Measurements from ENCODE around the gene DHX8.

DHX8 gene

DNA sequence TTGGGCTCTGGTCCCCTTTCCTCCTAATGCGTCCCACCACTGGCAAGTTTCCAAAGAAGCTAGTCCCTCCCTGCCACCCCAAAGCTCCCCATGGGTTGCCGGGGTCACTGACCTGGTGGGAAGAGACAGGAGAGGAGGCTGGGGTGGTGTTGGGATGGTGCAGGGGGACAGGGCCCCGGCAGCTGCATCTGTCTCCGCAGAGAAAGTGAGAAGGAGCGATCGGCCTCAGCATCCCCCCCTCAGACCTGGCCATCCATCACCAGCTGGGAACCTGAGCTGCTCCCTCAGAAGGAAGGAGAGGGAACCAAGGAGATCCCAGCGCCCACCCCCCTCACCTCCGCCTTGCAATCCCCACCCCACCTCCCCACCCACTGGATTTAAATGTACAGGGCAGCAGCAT lies 59.1 kb downstream of the DHX8 start:
- H3K27ac Mint-ChIP-seq = no peak overlapping the region
- DNase-seq = no peak
- no peaks in the 10 kb centered on the region for H3K9me3 Mint-ChIP-seq
- H3K27me3 Mint-ChIP-seq = peaks cover 37% of the 10 kb centered on the region
- ATAC-seq = no peak
- H3K4me3 Mint-ChIP-seq = no peak overlapping the region
- H3K4me1 Mint-ChIP-seq = peaks cover 19% of the 10 kb centered on the region
- no peaks in the 10 kb centered on the region for H3K36me3 Mint-ChIP-seq (ENCODE audit: low read depth)

GRCh38 chr17:43543300-43543699 lies 59.5 kb downstream of the DHX8 start:
- Mint-ChIP-seq H3K4me1 (peaks cover 19% of the 10 kb centered on the region), H3K27ac (no peak overlapping the region), H3K9me3 (no peaks in the 10 kb centered on the region), H3K36me3 (ENCODE audit: low read depth) (no peaks in the 10 kb centered on the region), H3K4me3 (no peak overlapping the region), H3K27me3 (peaks cover 41% of the 10 kb centered on the region)
- ATAC-seq = no peak
- DNase-seq = no peak

DNA sequence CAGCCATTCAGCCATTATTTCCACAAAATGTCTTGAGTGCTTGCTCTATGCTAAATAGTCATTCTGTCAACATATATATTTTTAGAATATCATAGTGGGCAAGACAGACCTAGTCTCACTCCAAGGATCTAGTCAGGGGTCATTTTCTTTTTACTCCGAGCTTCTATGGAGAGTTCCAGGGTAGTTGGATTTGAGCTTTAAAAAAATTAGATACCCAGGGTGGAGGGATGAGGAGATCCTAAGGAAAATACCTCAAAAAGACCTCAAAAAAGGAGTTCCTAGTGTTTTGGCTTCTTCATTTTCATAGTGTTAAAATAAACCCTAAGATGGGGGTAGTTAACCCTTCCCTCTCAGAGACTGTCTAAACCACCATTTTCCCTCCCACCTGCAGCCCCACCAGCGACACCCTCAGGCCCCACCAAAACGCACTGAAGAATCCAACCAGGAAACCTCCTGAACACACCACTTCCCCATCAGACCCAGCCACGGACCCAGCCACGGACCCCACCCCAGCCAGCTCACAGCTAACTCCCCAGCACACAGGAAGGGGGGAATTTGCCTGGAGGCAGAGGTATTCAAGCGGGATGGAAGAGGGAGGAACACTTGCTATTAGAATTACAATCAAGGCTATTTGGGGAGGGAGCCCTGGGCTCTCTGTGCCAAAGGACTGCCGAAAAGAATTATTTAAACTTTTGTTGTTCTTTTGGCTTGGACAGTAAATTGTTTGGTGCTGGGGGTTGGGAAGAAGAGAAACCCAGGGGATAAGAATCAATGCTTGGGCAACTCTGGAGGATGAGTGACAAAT lies 60.2 kb downstream of the DHX8 start:
- no peaks in the 10 kb centered on the region for H3K9me3 Mint-ChIP-seq
- H3K4me3 Mint-ChIP-seq = peak overlapping the region; percentile 42
- no peak for DNase-seq
- no peaks in the 10 kb centered on the region for H3K36me3 Mint-ChIP-seq (ENCODE audit: low read depth)
- ATAC-seq = no peak
- H3K27ac Mint-ChIP-seq = no peak overlapping the region
- peaks cover 19% of the 10 kb centered on the region for H3K4me1 Mint-ChIP-seq
- H3K27me3 Mint-ChIP-seq = peaks cover 43% of the 10 kb centered on the region

- H3K4me1 Mint-ChIP-seq = peaks cover 19% of the 10 kb centered on the region
- no peaks in the 10 kb centered on the region for H3K36me3 Mint-ChIP-seq (ENCODE audit: low read depth)
- H3K4me3 Mint-ChIP-seq = peak overlapping the region; percentile 89
- no peak for DNase-seq
- H3K27ac Mint-ChIP-seq = no peak overlapping the region
- peak; percentile 7 for ATAC-seq
- no peaks in the 10 kb centered on the region for H3K9me3 Mint-ChIP-seq
- H3K27me3 Mint-ChIP-seq = peaks cover 54% of the 10 kb centered on the region
Measured at GRCh38 chr17:43545383-43545632, 61.5 kb downstream of the DHX8 start.

DNA sequence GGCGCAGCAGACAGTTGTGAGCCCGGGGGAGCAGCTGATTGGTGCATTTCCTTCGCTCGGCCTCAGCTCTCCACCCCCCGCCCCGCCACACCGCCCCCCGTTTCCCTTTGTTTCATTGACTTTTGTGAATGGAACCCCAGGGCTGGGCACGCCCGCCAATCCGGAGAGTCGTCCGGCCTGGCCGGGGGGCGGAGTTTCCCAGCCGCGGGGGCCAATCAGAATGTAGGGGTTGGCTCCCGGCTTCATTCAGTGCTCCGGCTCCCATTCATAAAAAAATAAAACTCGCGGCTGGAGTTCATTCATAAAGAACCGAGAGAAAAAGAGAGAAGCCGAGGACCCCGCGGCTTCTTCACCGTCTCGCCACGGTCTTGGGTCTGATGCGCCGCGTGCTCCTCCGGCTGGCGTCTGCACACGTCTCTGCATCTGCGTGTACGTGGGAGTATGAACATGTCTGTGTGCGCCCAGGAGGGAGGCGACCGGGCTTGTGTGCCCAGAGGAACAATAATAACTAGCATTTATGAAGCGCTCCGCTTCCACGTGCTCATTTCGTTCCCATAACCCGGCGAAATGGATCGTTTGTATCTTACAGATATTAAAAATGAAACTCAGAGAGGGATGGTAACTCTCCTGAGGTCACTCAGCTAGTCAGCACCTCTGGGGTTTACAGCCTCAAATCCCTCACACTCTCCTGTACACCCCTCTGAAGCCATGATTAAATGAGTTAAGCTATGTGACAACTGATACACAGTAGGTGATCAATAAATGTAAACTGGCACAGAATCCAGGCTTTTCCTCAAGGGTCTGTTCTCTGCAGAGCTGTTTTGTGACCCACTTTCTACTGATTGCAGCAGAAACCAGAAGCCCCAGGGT lies 62.8 kb downstream of the DHX8 start, which contains the start of gene ETV4:
ETV4 (minus strand) TSS at position 22 of the 870 bp plus-strand sequence. CDS start 723 bp downstream, outside the sequence.
- Mint-ChIP-seq H3K36me3 (ENCODE audit: low read depth) (no peaks in the 10 kb centered on the region), H3K9me3 (no peaks in the 10 kb centered on the region), H3K4me1 (peaks cover 19% of the 10 kb centered on the region), H3K27ac (peak within 1 kb of the TSS; percentile 80), H3K4me3 (peak within 1 kb of the TSS; percentile 89), H3K27me3 (peaks cover 58% of the 10 kb centered on the region)
- ATAC-seq (peak; percentile 92), DNase-seq (peak; percentile 95)

GRCh38 chr17:43547189-43547550 lies 63.4 kb downstream of the DHX8 start:
- Mint-ChIP-seq H3K4me1 (peaks cover 19% of the 10 kb centered on the region), H3K36me3 (ENCODE audit: low read depth) (no peaks in the 10 kb centered on the region), H3K27me3 (peaks cover 61% of the 10 kb centered on the region), H3K9me3 (no peaks in the 10 kb centered on the region), H3K4me3 (peak overlapping the region; percentile 89), H3K27ac (peak overlapping the region; percentile 80)
- no peak for ATAC-seq
- no peak for DNase-seq

DNA sequence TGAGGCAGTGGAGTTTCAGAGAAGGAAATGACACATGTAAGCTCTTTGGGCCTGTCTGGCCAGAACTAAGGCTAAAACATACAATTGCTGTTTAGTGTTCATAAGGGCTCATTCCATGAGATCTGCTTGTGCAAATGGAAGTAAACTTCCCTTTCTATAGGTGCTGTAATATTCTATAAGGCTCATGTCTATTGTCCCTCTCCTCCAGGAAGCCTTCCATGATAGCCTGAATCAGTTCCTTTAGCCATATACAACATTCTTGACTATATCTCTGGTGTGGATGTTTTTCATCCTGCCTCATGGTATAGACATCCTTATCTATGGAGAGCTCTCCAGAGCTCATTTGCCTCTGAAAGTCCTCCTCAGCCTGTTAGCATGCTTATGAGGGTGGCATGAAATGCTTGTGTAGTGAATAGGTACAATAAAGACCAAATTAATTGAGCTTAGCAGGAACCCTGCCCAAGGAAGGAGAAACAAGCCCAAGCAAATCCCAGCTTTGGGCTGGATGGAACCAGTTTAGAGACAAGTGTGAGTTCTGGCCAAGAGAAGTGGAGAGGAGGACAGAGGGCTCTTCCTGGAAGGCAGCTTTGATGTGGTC lies 64.0 kb downstream of the DHX8 start:
- no peak overlapping the region for H3K27ac Mint-ChIP-seq
- H3K4me3 Mint-ChIP-seq = peak overlapping the region; percentile 89
- DNase-seq = no peak
- no peaks in the 10 kb centered on the region for H3K9me3 Mint-ChIP-seq
- H3K36me3 Mint-ChIP-seq (ENCODE audit: low read depth) = no peaks in the 10 kb centered on the region
- H3K27me3 Mint-ChIP-seq = peaks cover 61% of the 10 kb centered on the region
- ATAC-seq = no peak
- peaks cover 19% of the 10 kb centered on the region for H3K4me1 Mint-ChIP-seq

DNA sequence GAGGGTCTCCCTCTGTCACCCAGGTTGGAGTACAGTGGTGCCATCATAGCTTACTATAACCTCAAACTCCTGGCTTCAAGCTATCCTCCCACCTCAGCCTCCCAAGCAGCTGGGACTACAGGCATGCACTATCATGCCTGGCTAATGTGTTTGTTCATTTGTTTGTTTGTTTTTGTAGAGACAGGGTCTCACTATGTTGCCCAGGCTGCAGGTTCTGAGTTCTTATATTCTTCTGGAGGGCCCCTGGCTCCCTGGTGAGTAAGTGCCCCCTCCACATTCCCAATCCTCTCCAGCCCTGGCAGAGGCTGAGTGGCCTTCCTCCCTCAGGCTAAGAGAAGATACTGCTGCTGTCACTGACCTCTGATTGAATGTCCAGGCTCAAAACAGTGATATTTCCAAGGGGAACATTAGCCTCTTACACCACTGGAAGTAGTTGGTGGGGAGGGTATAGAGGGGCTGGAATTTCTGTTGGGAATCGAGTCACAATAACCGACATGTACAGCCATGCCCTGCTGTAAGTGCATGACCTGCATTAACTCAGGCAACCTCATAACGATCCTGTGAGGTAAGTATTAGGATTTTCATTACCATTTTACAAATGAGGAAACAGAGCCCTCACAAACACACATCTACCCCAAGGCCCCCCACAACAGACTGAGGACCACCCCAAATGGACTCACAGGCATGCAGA lies 65.1 kb downstream of the DHX8 start:
- peaks cover 19% of the 10 kb centered on the region for H3K4me1 Mint-ChIP-seq
- H3K27ac Mint-ChIP-seq = no peak overlapping the region
- H3K27me3 Mint-ChIP-seq = peaks cover 59% of the 10 kb centered on the region
- no peak overlapping the region for H3K4me3 Mint-ChIP-seq
- no peak for ATAC-seq
- no peak for DNase-seq
- no peaks in the 10 kb centered on the region for H3K36me3 Mint-ChIP-seq (ENCODE audit: low read depth)
- no peaks in the 10 kb centered on the region for H3K9me3 Mint-ChIP-seq

- Mint-ChIP-seq H3K27me3 (peaks cover 58% of the 10 kb centered on the region), H3K9me3 (no peaks in the 10 kb centered on the region), H3K27ac (no peak overlapping the region), H3K36me3 (ENCODE audit: low read depth) (no peaks in the 10 kb centered on the region), H3K4me1 (peaks cover 19% of the 10 kb centered on the region), H3K4me3 (no peak overlapping the region)
- ATAC-seq = no peak
- DNase-seq = no peak
Measured at GRCh38 chr17:43549496-43549895, 65.7 kb downstream of the DHX8 start.

GRCh38 chr17:43550754-43551153 lies 67.0 kb downstream of the DHX8 start:
- H3K9me3 Mint-ChIP-seq = no peaks in the 10 kb centered on the region
- peaks cover 51% of the 10 kb centered on the region for H3K27me3 Mint-ChIP-seq
- DNase-seq = no peak
- no peak overlapping the region for H3K27ac Mint-ChIP-seq
- H3K36me3 Mint-ChIP-seq (ENCODE audit: low read depth) = no peaks in the 10 kb centered on the region
- H3K4me1 Mint-ChIP-seq = peaks cover 12% of the 10 kb centered on the region
- H3K4me3 Mint-ChIP-seq = no peak overlapping the region
- ATAC-seq = no peak

GRCh38 chr17:43552229-43552837 lies 68.6 kb downstream of the DHX8 start:
- no peak for ATAC-seq

GRCh38 chr17:43553573-43553972 lies 69.8 kb downstream of the DHX8 start:
- H3K9me3 Mint-ChIP-seq = no peaks in the 10 kb centered on the region
- H3K27ac Mint-ChIP-seq = no peak overlapping the region
- peaks cover 6% of the 10 kb centered on the region for H3K4me1 Mint-ChIP-seq
- ATAC-seq = no peak
- H3K36me3 Mint-ChIP-seq (ENCODE audit: low read depth) = no peaks in the 10 kb centered on the region
- H3K4me3 Mint-ChIP-seq = no peak overlapping the region
- peaks cover 40% of the 10 kb centered on the region for H3K27me3 Mint-ChIP-seq
- no peak for DNase-seq

More at GRCh38 chr17:43552229-43552837, 68.6 kb downstream of the DHX8 start:
- peaks cover 9% of the 10 kb centered on the region for H3K4me1 Mint-ChIP-seq
- H3K4me3 Mint-ChIP-seq = no peak overlapping the region
- DNase-seq = no peak
- peaks cover 49% of the 10 kb centered on the region for H3K27me3 Mint-ChIP-seq
- H3K36me3 Mint-ChIP-seq (ENCODE audit: low read depth) = no peaks in the 10 kb centered on the region
- H3K27ac Mint-ChIP-seq = no peak overlapping the region
- H3K9me3 Mint-ChIP-seq = no peaks in the 10 kb centered on the region

DNA sequence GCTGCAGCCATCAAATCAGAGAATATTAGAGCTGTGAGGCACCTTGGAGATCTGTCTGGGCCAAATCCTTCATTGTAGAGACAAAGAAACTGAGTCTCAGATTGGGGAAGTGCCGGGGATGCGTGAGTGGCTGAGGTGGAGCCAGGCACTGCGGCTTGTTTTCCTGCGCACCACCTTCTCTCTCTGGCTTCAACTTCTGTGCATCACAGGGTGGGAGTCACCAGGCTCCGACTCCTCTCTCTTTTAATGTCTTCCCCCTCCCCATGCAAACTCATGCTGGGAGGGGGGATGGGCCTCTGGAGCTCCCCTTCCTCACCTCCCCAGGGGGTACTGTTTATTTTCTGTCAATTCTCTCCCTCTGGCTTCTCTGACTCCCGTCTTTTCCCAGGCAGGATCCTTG lies 71.1 kb downstream of the DHX8 start:
- Mint-ChIP-seq H3K27me3 (peaks cover 30% of the 10 kb centered on the region), H3K9me3 (no peaks in the 10 kb centered on the region), H3K4me3 (no peak overlapping the region), H3K27ac (no peak overlapping the region), H3K4me1 (peaks cover 9% of the 10 kb centered on the region), H3K36me3 (ENCODE audit: low read depth) (no peaks in the 10 kb centered on the region)
- no peak for DNase-seq
- ATAC-seq = no peak

- peaks cover 19% of the 10 kb centered on the region for H3K4me1 Mint-ChIP-seq
- no peak overlapping the region for H3K27ac Mint-ChIP-seq
- H3K4me3 Mint-ChIP-seq = no peak overlapping the region
- H3K9me3 Mint-ChIP-seq = no peaks in the 10 kb centered on the region
- H3K27me3 Mint-ChIP-seq = peaks cover 30% of the 10 kb centered on the region
- no peaks in the 10 kb centered on the region for H3K36me3 Mint-ChIP-seq (ENCODE audit: low read depth)
- ATAC-seq (peak; percentile 50), DNase-seq (peak; percentile 22)
Measured at GRCh38 chr17:43556292-43556691, 72.5 kb downstream of the DHX8 start.
